Lower leg skin (tissue), 4 donors: Measurements from ENCODE around the gene SLC7A6OS. TPM values are rescaled to one million over a fixed set of nuclear protein-coding genes. Genes with fewer than 3 reads are reported as not detected.

Experiments used
- DNase-seq, 2 donors: peaks; one replicate each; pipeline ENCODE4 v3.0.0-alpha.2; 2019; ENCODE audit warnings: low spot score in 2 of 2
- H3K4me3 ChIP-seq: fragments of 200-600 bp; sonication (generic); 2 replicates; pipeline ENCODE4 v1.5.1; 2017; ENCODE audit warnings: mild to moderate bottlenecking, low read depth; ENCODE audit not compliant: poor library complexity, severe bottlenecking
- POLR2A ChIP-seq, 2 donors: fragments of 450-650 bp; IDR thresholded peaks; one replicate each; pipeline ENCODE4 v1.6.1; 2016 to 2017; ENCODE audit warnings: antibody characterized with exemption in 2 of 2, mild to moderate bottlenecking in 1 of 2, moderate library complexity in 1 of 2
- WGBS, 2 donors: methylation state at CpG; one replicate each; pipeline ENCODE4 v1.1.5; 2018; 5-methylcytosine and 5-hydroxymethylcytosine counted together
- intact Hi-C: fragments of 100-400 bp; cut with DNase I; formaldehyde crosslinking; loops from one replicate; pipeline ENCODE4 v1.15.0; 2023; ENCODE audit warnings: low total_unique reads
- total RNA-seq, 4 donors: library from RNA; depleted of rRNA; stranded (reverse); fragments of >200 nt; gene quantifications; one replicate each; pipeline ENCODE4 v1.1.0, GENCODE V29; 2016
- TF ChIP-seq, protein P1 (sequence below), 3 donors: fragments of 450-650 bp; IDR thresholded peaks; one replicate each; pipeline ENCODE4 v1.5.1; 2016; ENCODE audit warnings: antibody characterized with exemption in 3 of 3, mild to moderate bottlenecking in 3 of 3, moderate library complexity in 2 of 3

Gene SLC7A6OS
- total RNA-seq, 4 donors from 2014 or later = 10.1 to 14.9 (median 11.0) TPM

GRCh38 chr16:68251832-68252231 is 58.9 kb downstream of the SLC7A6OS start:
- intact Hi-C loops = no loop called here
- TF ChIP-seq, protein P1, sequence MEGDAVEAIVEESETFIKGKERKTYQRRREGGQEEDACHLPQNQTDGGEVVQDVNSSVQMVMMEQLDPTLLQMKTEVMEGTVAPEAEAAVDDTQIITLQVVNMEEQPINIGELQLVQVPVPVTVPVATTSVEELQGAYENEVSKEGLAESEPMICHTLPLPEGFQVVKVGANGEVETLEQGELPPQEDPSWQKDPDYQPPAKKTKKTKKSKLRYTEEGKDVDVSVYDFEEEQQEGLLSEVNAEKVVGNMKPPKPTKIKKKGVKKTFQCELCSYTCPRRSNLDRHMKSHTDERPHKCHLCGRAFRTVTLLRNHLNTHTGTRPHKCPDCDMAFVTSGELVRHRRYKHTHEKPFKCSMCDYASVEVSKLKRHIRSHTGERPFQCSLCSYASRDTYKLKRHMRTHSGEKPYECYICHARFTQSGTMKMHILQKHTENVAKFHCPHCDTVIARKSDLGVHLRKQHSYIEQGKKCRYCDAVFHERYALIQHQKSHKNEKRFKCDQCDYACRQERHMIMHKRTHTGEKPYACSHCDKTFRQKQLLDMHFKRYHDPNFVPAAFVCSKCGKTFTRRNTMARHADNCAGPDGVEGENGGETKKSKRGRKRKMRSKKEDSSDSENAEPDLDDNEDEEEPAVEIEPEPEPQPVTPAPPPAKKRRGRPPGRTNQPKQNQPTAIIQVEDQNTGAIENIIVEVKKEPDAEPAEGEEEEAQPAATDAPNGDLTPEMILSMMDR (IDR thresholded peaks at IDR 0.05) = no peak
- TF ChIP-seq POLR2A (IDR thresholded peaks at IDR 0.05) = no peak
- 61 to 71% methylated on average over 5 of the region's 5 CpGs for WGBS, 2 donors
- no peak for DNase-seq
- H3K4me3 ChIP-seq = no peak overlapping the region

GRCh38 chr16:68250951-68251350 is 59.8 kb downstream of the SLC7A6OS start:
- TF ChIP-seq, protein P1 (IDR thresholded peaks at IDR 0.05) = no peak
- TF ChIP-seq POLR2A (IDR thresholded peaks at IDR 0.05) = no peak
- intact Hi-C loops = no loop called here
- no peak for DNase-seq
- WGBS, 2 donors = 49 to 55% methylated on average over 6 of the region's 6 CpGs
- H3K4me3 ChIP-seq = no peak overlapping the region

DNA sequence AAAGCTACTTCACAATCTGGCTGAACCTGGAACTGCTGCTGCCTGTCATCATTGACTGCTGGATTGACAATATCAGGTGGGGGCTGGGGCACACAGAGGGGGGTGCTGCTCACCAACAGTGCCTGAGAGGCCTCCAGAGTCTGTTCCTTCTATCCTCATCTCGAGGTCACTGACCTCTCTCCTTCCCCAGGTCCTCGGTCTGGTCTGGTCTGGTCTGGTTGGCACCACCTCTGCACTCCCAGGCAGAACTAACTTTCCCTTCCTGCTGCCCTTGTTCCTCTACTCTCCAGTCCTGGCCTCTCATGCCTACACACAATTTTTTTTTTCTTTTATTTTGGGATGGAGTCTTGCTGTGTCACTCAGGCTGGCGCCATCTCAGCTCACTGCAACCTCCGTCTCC is 61.4 kb downstream of the SLC7A6OS start:
- no peak for DNase-seq
- TF ChIP-seq, protein P1 (IDR thresholded peaks at IDR 0.05) = no peak
- TF ChIP-seq POLR2A (IDR thresholded peaks at IDR 0.05) = no peak
- WGBS, 2 donors = 92 to 96% methylated on average over 4 of the region's 4 CpGs
- H3K4me3 ChIP-seq = no peak overlapping the region
- intact Hi-C loops = loop anchor here (5.0 kb wide), 1 partner anchor 78 kb away; no protein-coding TSS in a partner anchor

Other genes starting within 250 kb of the SLC7A6OS start
- 10 to 100 TPM; 28.2 to 49.2 (median 31.9) TPM for gene NFATC3, start 225.6 kb downstream of the SLC7A6OS start, total RNA-seq
- 100 to 1,000 TPM in 2 of 4 donors, 10 to 100 TPM in 2; 84.3 to 120 (median 97.2) TPM for gene ESRP2, start 74.8 kb downstream of the SLC7A6OS start, total RNA-seq
- gene PLA2G15, start 65.6 kb downstream of the SLC7A6OS start, total RNA-seq = 10 to 100 TPM; 16.4 to 28.6 (median 22.3) TPM
- gene SLC7A6, start 46.4 kb downstream of the SLC7A6OS start, total RNA-seq = 10 to 100 TPM; 23.4 to 55.6 (median 37.4) TPM
- gene PRMT7, start 73 bp upstream of the SLC7A6OS start, total RNA-seq = 10 to 100 TPM; 29.9 to 62.4 (median 45.9) TPM
- 100 to 1,000 TPM in 1 of 4 donors, 10 to 100 TPM in 3; 30.2 to 135 (median 58.3) TPM for gene SMPD3, start 137.6 kb upstream of the SLC7A6OS start, total RNA-seq
- 10 to 100 TPM; 14.5 to 32.6 (median 18.5) TPM for gene ZFP90, start 228.3 kb upstream of the SLC7A6OS start, total RNA-seq